ENCODE measurements around the gene TCP1. TPM values are rescaled to one million over a fixed set of nuclear protein-coding genes. Genes with fewer than 3 reads are reported as not detected.
"Not testable (repeated sequence)": the region's sequence is repeated elsewhere in the genome, so short reads cannot be mapped to it uniquely, and the experiment has no call there.

The TCP1 gene
- 100 to 1,000 TPM; 254 to 266 (median 258) TPM for polyA plus RNA-seq (ENCODE audit: insufficient read length in 3 of 3)
- long read RNA-seq, donor 1, transcript TCP1-201 (12 exons, 2,499 nt) = major isoform, 46 of 65 reads
- long read RNA-seq, donor 1, partial matches to known transcripts = 19 of 65 reads
- long read RNA-seq, donor 1, other reads (novel, unspliced or antisense) = 0 of 65 reads
- long read RNA-seq, donor 2, transcript TCP1-201 (12 exons, 2,499 nt) = major isoform, 61 of 85 reads
- long read RNA-seq, donor 2, partial matches to known transcripts = 17 of 85 reads
- long read RNA-seq, donor 2, other reads (novel, unspliced or antisense) = 6 of 85 reads
- long read RNA-seq, donor 3, transcript TCP1-201 (12 exons, 2,499 nt) = major isoform, 41 of 68 reads
- long read RNA-seq, donor 3, partial matches to known transcripts = 24 of 68 reads
- long read RNA-seq, donor 3, other reads (novel, unspliced or antisense) = 0 of 68 reads
- long read RNA-seq, donor 4, transcript TCP1-201 (12 exons, 2,499 nt) = major isoform, 48 of 81 reads
- long read RNA-seq, donor 4, partial matches to known transcripts = 25 of 81 reads
- long read RNA-seq, donor 4, other reads (novel, unspliced or antisense) = 8 of 81 reads
- long read RNA-seq, donor 5, transcript TCP1-201 (12 exons, 2,499 nt) = major isoform, 33 of 38 reads
- long read RNA-seq, donor 5, partial matches to known transcripts = 5 of 38 reads
- long read RNA-seq, donor 5, other reads (novel, unspliced or antisense) = 0 of 38 reads
- long read RNA-seq, donor 6, transcript TCP1-201 (12 exons, 2,499 nt) = major isoform, 34 of 55 reads
- long read RNA-seq, donor 6, partial matches to known transcripts = 13 of 55 reads
- long read RNA-seq, donor 6, other reads (novel, unspliced or antisense) = 5 of 55 reads
- long read RNA-seq, donor 7, transcript TCP1-201 (12 exons, 2,499 nt) = major isoform, 52 of 88 reads
- long read RNA-seq, donor 7, partial matches to known transcripts = 32 of 88 reads
- long read RNA-seq, donor 7, other reads (novel, unspliced or antisense) = 0 of 88 reads
- long read RNA-seq, donor 8, transcript TCP1-201 (12 exons, 2,499 nt) = major isoform, 31 of 85 reads
- long read RNA-seq, donor 8, partial matches to known transcripts = 52 of 85 reads
- long read RNA-seq, donor 8, other reads (novel, unspliced or antisense) = 0 of 85 reads
- long read RNA-seq, donor 9, transcript TCP1-201 (12 exons, 2,499 nt) = major isoform, 40 of 291 reads
- long read RNA-seq, donor 9, partial matches to known transcripts = 212 of 291 reads
- long read RNA-seq, donor 9, other reads (novel, unspliced or antisense) = 36 of 291 reads
- long read RNA-seq, donor 10, transcript TCP1-201 (12 exons, 2,499 nt) = major isoform, 35 of 195 reads
- long read RNA-seq, donor 10, partial matches to known transcripts = 81 of 195 reads
- long read RNA-seq, donor 10, other reads (novel, unspliced or antisense) = 76 of 195 reads
- long read RNA-seq, donor 11, transcript TCP1-201 (12 exons, 2,499 nt) = major isoform, 30 of 50 reads
- long read RNA-seq, donor 11, partial matches to known transcripts = 18 of 50 reads
- long read RNA-seq, donor 11, other reads (novel, unspliced or antisense) = 0 of 50 reads
- long read RNA-seq, donor 12, transcript TCP1-201 (12 exons, 2,499 nt) = major isoform, 58 of 183 reads
- long read RNA-seq, donor 12, partial matches to known transcripts = 111 of 183 reads
- long read RNA-seq, donor 12, other reads (novel, unspliced or antisense) = 8 of 183 reads
- long read RNA-seq, donor 13, transcript TCP1-201 (12 exons, 2,499 nt) = major isoform, 19 of 98 reads
- long read RNA-seq, donor 13, partial matches to known transcripts = 79 of 98 reads
- long read RNA-seq, donor 13, other reads (novel, unspliced or antisense) = 0 of 98 reads
- long read RNA-seq, donor 14, transcript TCP1-201 (12 exons, 2,499 nt) = major isoform, 48 of 79 reads
- long read RNA-seq, donor 14, partial matches to known transcripts = 29 of 79 reads
- long read RNA-seq, donor 14, other reads (novel, unspliced or antisense) = 0 of 79 reads
- long read RNA-seq, donor 15, transcript TCP1-201 (12 exons, 2,499 nt) = major isoform, 49 of 334 reads
- long read RNA-seq, donor 15, partial matches to known transcripts = 273 of 334 reads
- long read RNA-seq, donor 15, other reads (novel, unspliced or antisense) = 10 of 334 reads
- long read RNA-seq, donor 16, transcript TCP1-201 (12 exons, 2,499 nt) = major isoform, 46 of 103 reads
- long read RNA-seq, donor 16, partial matches to known transcripts = 45 of 103 reads
- long read RNA-seq, donor 16, other reads (novel, unspliced or antisense) = 8 of 103 reads

- DNase-seq = peak; percentile 100
These were observed at the start of gene TCP1 for GRCh38 chr6:159789377-159790148. TSS of gene TCP1 (minus strand) at chr6:159789602. CDS start at chr6:159789468, 134 bp downstream.

- no peak for DNase-seq
These were observed 48.8 kb upstream of the TCP1 start for GRCh38 chr6:159838020-159838744.

GRCh38 chr6:159837511-159837910 lies 48.1 kb upstream of the TCP1 start:
- DNase-seq = no peak

- no peak for DNase-seq
These were observed 47.5 kb upstream of the TCP1 start for GRCh38 chr6:159836718-159837490.

GRCh38 chr6:159833997-159834603 lies 44.7 kb upstream of the TCP1 start:
- DNase-seq = no peak

GRCh38 chr6:159833556-159833955 lies 44.2 kb upstream of the TCP1 start:
- no peak for DNase-seq

GRCh38 chr6:159832946-159833345 lies 43.5 kb upstream of the TCP1 start:
- no peak for DNase-seq

GRCh38 chr6:159831373-159831679 lies 41.9 kb upstream of the TCP1 start:
- no peak for DNase-seq

- no peak for DNase-seq
These were observed 41.3 kb upstream of the TCP1 start for GRCh38 chr6:159830501-159831372.

- no peak for DNase-seq
These were observed 40.1 kb upstream of the TCP1 start for GRCh38 chr6:159829526-159829925.

GRCh38 chr6:159828074-159828473 lies 38.7 kb upstream of the TCP1 start:
- no peak for DNase-seq

- DNase-seq = no peak
These were observed 37.7 kb upstream of the TCP1 start for GRCh38 chr6:159826968-159827647.

- no peak for DNase-seq
These were observed 36.6 kb upstream of the TCP1 start for GRCh38 chr6:159826004-159826403.

- not testable (repeated sequence) for DNase-seq
These were observed 35.3 kb upstream of the TCP1 start for GRCh38 chr6:159824690-159825089.

- no peak for DNase-seq
These were observed 34.6 kb upstream of the TCP1 start for GRCh38 chr6:159823953-159824352.
